Upper lobe of right lung (tissue), 1 donor: ENCODE measurements around the gene SCARF2. TPM values are rescaled to one million over a fixed set of nuclear protein-coding genes. Genes with fewer than 3 reads are reported as not detected.

ENCODE experiments used
- ATAC-seq: fragments of 200-7000 bp; cut with Tn5 transposase; one replicate; pipeline ENCODE4 v1.9.1; 2020; ENCODE audit warnings: mild to moderate bottlenecking, moderate library complexity
- DNase-seq: peaks from one replicate; pipeline ENCODE4 v3.0.0-alpha.2; 2020
- H3K27ac ChIP-seq: fragments of 200-600 bp; one replicate; pipeline ENCODE4 v1.8.0; 2022
- H3K27me3 ChIP-seq: fragments of 200-600 bp; one replicate; pipeline ENCODE4 v1.8.0; 2022; ENCODE audit warnings: mild to moderate bottlenecking
- H3K36me3 ChIP-seq: fragments of 200-600 bp; one replicate; pipeline ENCODE4 v1.8.0; 2022
- H3K4me1 ChIP-seq: fragments of 200-600 bp; one replicate; pipeline ENCODE4 v1.8.0; 2022
- H3K4me3 ChIP-seq: fragments of 200-600 bp; one replicate; pipeline ENCODE4 v1.8.0; 2022; ENCODE audit warnings: mild to moderate bottlenecking
- H3K9me3 ChIP-seq: fragments of 200-600 bp; one replicate; pipeline ENCODE4 v1.8.0; 2022
- intact Hi-C: fragments of 100-400 bp; cut with DNase I; formaldehyde crosslinking; loops from one replicate; pipeline ENCODE4 v1.11.0; 2022
- total RNA-seq: library from RNA; stranded (reverse); fragmentation: NEBNext Ultra II Directional; extraction: Animal tissue kit (Norgen Biotek cat#: 25700); gene quantifications from one replicate; pipeline ENCODE4 v1.2.1, GENCODE V29; 2021
- TF ChIP-seq, protein P1 (sequence below): fragments of 200-600 bp; IDR thresholded peaks from one replicate; pipeline ENCODE4 v1.8.0; 2022; ENCODE audit warnings: antibody characterized with exemption
- donor health status: DM: no; HTN: yes; CAD: no; lungs with severe emphysema.

The SCARF2 gene
- total RNA-seq, 1 donor from 2014 or later: 24.0 TPM

DNA sequence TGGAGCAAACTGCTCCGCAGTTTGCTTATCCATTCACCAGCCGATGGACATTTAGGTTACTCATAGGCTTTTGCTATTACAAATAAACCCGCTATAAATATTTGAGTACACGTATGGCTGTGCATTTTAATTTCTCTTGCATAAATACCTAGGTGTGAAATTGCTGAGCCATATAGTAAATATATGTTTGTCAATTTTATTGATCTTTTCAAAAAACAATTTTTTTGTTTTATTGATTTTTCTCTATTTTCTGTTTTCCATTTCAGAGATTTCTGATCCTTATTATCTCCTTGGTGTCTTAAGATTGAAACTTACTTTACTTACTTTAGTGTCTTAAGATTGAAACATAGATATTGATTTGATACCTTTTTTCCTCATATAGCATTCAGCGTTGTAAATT is 39.2 kb downstream of the SCARF2 start:
- H3K27me3 ChIP-seq: no peaks in the 10 kb centered on the region
- no peak for ATAC-seq
- intact Hi-C loops: no loop called here
- H3K4me3 ChIP-seq: no peak overlapping the region
- TF ChIP-seq, protein P1, sequence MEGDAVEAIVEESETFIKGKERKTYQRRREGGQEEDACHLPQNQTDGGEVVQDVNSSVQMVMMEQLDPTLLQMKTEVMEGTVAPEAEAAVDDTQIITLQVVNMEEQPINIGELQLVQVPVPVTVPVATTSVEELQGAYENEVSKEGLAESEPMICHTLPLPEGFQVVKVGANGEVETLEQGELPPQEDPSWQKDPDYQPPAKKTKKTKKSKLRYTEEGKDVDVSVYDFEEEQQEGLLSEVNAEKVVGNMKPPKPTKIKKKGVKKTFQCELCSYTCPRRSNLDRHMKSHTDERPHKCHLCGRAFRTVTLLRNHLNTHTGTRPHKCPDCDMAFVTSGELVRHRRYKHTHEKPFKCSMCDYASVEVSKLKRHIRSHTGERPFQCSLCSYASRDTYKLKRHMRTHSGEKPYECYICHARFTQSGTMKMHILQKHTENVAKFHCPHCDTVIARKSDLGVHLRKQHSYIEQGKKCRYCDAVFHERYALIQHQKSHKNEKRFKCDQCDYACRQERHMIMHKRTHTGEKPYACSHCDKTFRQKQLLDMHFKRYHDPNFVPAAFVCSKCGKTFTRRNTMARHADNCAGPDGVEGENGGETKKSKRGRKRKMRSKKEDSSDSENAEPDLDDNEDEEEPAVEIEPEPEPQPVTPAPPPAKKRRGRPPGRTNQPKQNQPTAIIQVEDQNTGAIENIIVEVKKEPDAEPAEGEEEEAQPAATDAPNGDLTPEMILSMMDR: no peak
- H3K27ac ChIP-seq: no peak overlapping the region
- H3K9me3 ChIP-seq: no peaks in the 10 kb centered on the region
- H3K36me3 ChIP-seq: peaks cover 15% of the 10 kb centered on the region
- H3K4me1 ChIP-seq: peaks cover 21% of the 10 kb centered on the region
- no peak for DNase-seq

DNA sequence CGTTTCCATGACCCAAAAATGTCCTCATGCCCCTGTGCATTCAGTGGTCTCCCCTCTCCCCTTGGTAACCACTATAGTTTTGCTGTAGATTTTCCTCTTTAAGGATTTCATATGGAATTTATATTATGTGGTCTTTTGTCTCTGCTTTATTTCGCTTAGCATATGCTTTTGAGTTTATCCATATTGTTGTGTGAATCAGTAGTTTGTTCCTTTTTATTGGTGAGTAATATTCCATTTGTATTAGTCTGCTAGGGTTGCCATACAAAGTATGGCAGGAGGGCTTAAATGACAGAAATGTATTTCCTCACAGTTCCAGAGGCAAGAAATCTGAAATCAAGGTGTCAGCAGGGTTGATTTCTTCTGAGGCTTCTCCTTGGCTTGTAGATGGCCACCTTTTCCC is 40.1 kb downstream of the SCARF2 start:
- ATAC-seq (no peak), DNase-seq (no peak)
- Histone ChIP-seq H3K4me3 (no peak overlapping the region), H3K9me3 (no peaks in the 10 kb centered on the region), H3K4me1 (peaks cover 23% of the 10 kb centered on the region), H3K36me3 (peaks cover 8% of the 10 kb centered on the region), H3K27me3 (no peaks in the 10 kb centered on the region), H3K27ac (no peak overlapping the region)
- TF ChIP-seq, protein P1: no peak
- intact Hi-C loops: no loop called here

DNA sequence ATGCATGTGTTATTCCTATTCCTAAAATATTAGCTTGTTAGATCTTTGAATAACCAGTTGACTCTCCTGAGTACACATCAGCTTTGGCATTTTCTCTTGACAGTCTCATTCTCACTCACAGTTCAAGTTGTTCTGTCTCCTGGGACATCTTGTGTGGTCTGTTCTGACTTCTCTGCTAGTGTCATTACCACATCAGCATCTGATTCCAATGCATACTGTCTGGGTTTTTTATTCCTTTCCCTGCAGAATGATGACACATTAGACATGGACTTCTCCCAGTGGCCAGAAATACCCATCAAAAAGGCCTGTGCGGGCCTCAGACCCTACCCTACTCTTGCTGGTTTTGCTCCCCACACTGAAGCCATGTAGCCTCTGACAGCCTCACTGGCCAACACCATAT is 41.0 kb downstream of the SCARF2 start:
- no peak for DNase-seq
- no peak for ATAC-seq

DNA sequence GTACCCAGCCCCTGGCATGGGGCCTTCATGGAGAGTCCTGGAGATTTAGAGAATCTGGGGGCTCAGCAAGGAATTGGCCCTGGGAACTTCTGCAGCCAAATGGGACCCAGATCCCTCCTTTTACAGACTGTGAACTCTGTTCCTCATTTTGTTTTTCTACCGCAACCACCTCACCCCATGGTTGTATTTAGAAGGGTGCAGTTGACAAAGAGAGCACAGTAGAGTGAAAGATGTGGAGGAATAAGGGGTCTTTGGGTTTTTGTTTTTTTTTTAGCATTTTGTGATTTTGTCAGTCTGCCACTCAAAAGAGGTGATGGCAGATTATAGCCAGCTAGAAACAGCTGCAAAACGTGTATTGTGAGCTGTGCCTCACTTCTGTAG is 41.7 kb downstream of the SCARF2 start:
- intact Hi-C loops: no loop called here
- ATAC-seq (no peak), DNase-seq (no peak)
- Histone ChIP-seq H3K27me3 (no peaks in the 10 kb centered on the region), H3K4me1 (peaks cover 23% of the 10 kb centered on the region), H3K27ac (no peak overlapping the region), H3K36me3 (peaks cover 2% of the 10 kb centered on the region), H3K9me3 (no peaks in the 10 kb centered on the region), H3K4me3 (no peak overlapping the region)
- TF ChIP-seq, protein P1: no peak

More for the DNA sequence above, 41.0 kb downstream of the SCARF2 start:
- Histone ChIP-seq H3K4me3 (no peak overlapping the region), H3K9me3 (no peaks in the 10 kb centered on the region), H3K27ac (no peak overlapping the region), H3K36me3 (peaks cover 8% of the 10 kb centered on the region), H3K4me1 (peaks cover 23% of the 10 kb centered on the region), H3K27me3 (no peaks in the 10 kb centered on the region)
- TF ChIP-seq, protein P1: no peak
- intact Hi-C loops: no loop called here

DNA sequence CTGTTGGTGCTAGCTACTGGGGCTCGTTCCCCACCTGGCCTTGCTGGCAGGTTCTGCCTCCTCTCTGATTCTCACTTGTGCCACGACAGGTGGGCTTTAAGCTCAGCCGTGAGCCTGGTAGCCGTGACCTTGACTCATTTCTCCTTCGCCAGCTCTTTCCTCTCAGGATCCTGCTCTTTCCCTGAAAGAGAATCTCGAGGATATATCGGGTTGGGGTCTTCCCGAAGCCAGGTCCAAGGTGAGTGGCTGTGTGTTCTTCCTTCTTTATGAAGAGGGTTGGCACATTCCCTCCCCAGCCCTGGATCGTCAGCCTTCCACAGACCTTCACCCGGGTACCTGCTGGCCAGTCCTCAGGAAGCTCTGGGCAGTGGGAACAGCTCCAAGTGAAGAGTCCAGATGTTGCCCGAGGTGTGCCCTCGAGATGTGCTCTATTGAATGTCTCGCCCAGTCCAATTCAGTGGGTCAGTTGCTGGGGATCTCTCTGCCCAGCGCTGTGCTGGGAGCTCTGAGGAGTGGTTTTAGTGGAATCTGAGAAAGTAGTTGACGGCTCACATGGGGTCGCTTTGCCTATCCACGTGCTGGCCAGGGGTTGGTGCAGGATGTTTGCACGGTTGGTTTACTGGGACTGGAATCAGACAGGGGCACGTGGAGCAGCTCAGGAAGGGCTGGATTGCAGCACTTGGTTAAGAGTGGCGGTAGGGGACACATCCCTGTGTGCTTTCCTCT is 42.3 kb downstream of the SCARF2 start:
- no peak overlapping the region for H3K27ac ChIP-seq
- intact Hi-C loops: no loop called here
- H3K27me3 ChIP-seq: no peaks in the 10 kb centered on the region
- peaks cover 23% of the 10 kb centered on the region for H3K4me1 ChIP-seq
- DNase-seq (no peak), ATAC-seq (peak; percentile 1)
- H3K36me3 ChIP-seq: no peaks in the 10 kb centered on the region
- TF ChIP-seq, protein P1: no peak
- H3K4me3 ChIP-seq: peak overlapping the region; percentile 92
- no peaks in the 10 kb centered on the region for H3K9me3 ChIP-seq
